ENCODE data around the gene CD69.
A peak's percentile ranks its signal among the peaks of the same experiment; 100 is the strongest.

The CD69 gene

DNA sequence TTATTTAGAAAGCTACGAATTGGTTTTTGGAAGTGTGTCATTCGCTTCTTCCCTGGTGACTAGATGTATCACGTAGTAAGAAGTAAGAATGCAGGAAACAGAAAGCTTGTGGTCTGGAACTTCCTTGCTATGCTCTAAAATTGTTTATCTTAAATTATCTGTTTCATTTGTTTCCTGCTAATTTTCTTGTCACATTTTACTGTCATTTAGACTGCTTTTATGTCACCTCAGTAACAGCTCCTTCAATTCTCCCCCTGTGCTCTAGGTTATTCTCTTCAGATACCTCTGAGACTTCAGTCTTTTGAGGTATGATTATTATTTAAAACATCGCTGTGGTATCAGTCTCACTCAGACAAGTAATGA is 699 bp upstream of the CD69 start:
- Histone ChIP-seq H3K4me3 (peak overlapping the region; percentile 15 to 50 (median 33); a peak in 15 of 20 replicates), H3K36me3 (no peaks in the 10 kb centered on the region), H3K4me2 (peak overlapping the region; percentile 65 to 90 (median 86)), H3K27ac (peak overlapping the region in 5 of 11 experiments; percentile 1 to 59 (median 38); a peak in 7 of 22 replicates), H3K4me1 (peaks cover 55 to 72% (median 67%) of the 10 kb centered on the region in 10 experiments), H3K9me3 (replicated peaks in 1 of 11) (peaks cover 0 to 12% (median 0%) of the 10 kb centered on the region in 11 experiments; a peak in 4 of 22 replicates), H4K20me1 (no peaks in the 10 kb centered on the region), H3K9ac (peak overlapping the region in 4 of 11 experiments; percentile 17 to 44 (median 38); a peak in 7 of 22 replicates), H3K27me3 (peaks cover 34 to 45% (median 41%) of the 10 kb centered on the region in 11 experiments)
- TF ChIP-seq Cebpa-rat (IDR thresholded peaks at IDR 0.05), result no peak

DNA sequence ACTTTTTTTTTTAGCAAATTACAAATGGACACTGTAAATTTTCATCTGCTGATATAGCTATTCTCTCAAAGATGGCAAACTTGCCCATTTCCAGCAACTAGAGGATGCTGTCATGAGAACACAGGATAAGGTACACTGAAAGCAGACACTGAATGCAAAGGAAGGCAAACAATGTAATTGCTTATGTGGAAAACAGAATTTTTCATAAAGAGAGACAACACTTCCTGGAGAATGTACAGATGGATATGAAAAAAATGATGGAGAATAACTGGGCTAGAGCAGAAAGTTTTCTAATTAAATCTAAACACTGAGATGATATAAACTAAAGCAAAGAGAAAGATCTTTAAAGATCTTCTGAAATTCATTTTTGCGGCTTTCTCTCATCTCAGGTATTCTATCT is 581 bp downstream of the CD69 start:
- peaks cover 0 to 12% (median 0%) of the 10 kb centered on the region in 11 experiments; a peak in 4 of 22 replicates for H3K9me3 ChIP-seq (replicated peaks in 1 of 11)
- H4K20me1 ChIP-seq, result no peaks in the 10 kb centered on the region
- TF ChIP-seq Cebpa-rat (IDR thresholded peaks at IDR 0.05), result no peak
- H3K36me3 ChIP-seq, result peaks cover 0 to under 1% (median 0%) of the 10 kb centered on the region in 11 experiments; a peak in 1 of 22 replicates
- no peak overlapping the region for H3K27ac ChIP-seq
- peaks cover 50 to 68% (median 63%) of the 10 kb centered on the region in 10 experiments for H3K4me1 ChIP-seq
- peaks cover 34 to 51% (median 44%) of the 10 kb centered on the region in 11 experiments for H3K27me3 ChIP-seq
- peak overlapping the region in 6 of 10 experiments; percentile 4 to 52 (median 38); a peak in 9 of 20 replicates for H3K4me3 ChIP-seq
- H3K4me2 ChIP-seq, result peak overlapping the region; percentile 65 to 90 (median 86); a peak in 21 of 22 replicates
- no peak overlapping the region; a peak in 1 of 22 replicates for H3K9ac ChIP-seq

DNA sequence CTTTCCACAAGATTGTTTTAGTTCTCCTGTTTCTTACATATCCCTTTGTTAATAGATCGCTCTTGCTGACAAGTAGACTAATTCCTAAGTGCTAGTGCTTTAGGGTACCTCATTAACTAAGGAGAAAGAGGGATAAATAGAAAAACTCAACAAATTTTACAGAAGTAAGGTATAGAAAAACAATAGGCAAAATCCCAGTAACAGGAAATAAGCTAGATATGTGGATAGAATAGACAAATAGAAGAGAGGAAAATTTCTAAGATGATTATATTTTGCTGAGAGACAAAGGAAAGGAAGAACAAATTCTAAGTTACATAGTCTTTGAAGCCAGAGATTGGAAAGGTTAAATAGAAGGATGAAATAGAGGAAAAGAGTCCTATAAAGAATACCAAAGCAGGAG is 1.0 kb downstream of the CD69 start:
- H3K4me1 ChIP-seq, result peaks cover 46 to 64% (median 59%) of the 10 kb centered on the region in 10 experiments
- H3K9ac ChIP-seq, result no peak overlapping the region
- H3K27me3 ChIP-seq, result peaks cover 34 to 56% (median 48%) of the 10 kb centered on the region in 11 experiments
- peaks cover 0 to 12% (median 0%) of the 10 kb centered on the region in 11 experiments; a peak in 4 of 22 replicates for H3K9me3 ChIP-seq (replicated peaks in 1 of 11)
- no peaks in the 10 kb centered on the region for H4K20me1 ChIP-seq
- H3K36me3 ChIP-seq, result peaks cover 0 to 3% (median 0%) of the 10 kb centered on the region in 11 experiments; a peak in 1 of 22 replicates
- peak overlapping the region; percentile 65 to 90 (median 85); a peak in 19 of 22 replicates for H3K4me2 ChIP-seq
- no peak overlapping the region for H3K27ac ChIP-seq
- H3K4me3 ChIP-seq, result peak overlapping the region in 5 of 10 experiments; percentile 4 to 52 (median 34); a peak in 6 of 20 replicates
- no peak for TF ChIP-seq Cebpa-rat (IDR thresholded peaks at IDR 0.05)

DNA sequence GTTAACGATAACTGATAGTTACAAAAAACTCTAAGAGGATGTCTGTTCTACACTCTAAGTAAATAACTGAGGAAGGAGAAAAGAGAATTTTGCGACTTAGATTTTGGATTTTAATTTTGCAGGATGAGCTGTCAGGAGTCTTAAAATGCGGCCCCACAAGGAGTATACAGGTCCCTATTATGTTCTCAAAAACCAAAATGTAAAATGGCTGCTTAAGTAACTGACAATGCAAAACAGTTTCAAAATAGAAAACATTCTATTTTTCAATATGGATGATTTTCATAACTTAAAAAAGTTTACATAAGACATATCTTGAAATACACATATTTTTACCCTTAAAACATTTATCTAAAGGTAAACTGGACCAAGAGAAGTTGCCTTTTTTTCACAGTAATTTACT is 2.6 kb downstream of the CD69 start:
- no peaks in the 10 kb centered on the region for H4K20me1 ChIP-seq
- H3K4me2 ChIP-seq, result peak overlapping the region in 10 of 11 experiments; percentile 14 to 90 (median 82); a peak in 17 of 22 replicates
- no peak overlapping the region for H3K9ac ChIP-seq
- no peak overlapping the region for H3K27ac ChIP-seq
- no peak for TF ChIP-seq Cebpa-rat (IDR thresholded peaks at IDR 0.05)
- H3K36me3 ChIP-seq, result peaks cover 0 to 3% (median 0%) of the 10 kb centered on the region in 11 experiments; a peak in 1 of 22 replicates
- H3K4me3 ChIP-seq, result peak overlapping the region in 5 of 10 experiments; percentile 2 to 41 (median 24); a peak in 5 of 20 replicates
- H3K4me1 ChIP-seq, result peaks cover 32 to 48% (median 44%) of the 10 kb centered on the region in 10 experiments
- peaks cover 34 to 60% (median 50%) of the 10 kb centered on the region in 11 experiments for H3K27me3 ChIP-seq
- H3K9me3 ChIP-seq (replicated peaks in 1 of 11), result peaks cover 0 to 12% (median 0%) of the 10 kb centered on the region in 11 experiments; a peak in 4 of 22 replicates

- no peak overlapping the region for H3K9ac ChIP-seq
- H3K27ac ChIP-seq, result no peak overlapping the region
- no peak overlapping the region for H3K4me3 ChIP-seq
- no peak overlapping the region for H3K4me2 ChIP-seq
- H3K4me1 ChIP-seq, result peaks cover 26 to 44% (median 39%) of the 10 kb centered on the region in 10 experiments
- peaks cover 0 to 12% (median 0%) of the 10 kb centered on the region in 11 experiments; a peak in 4 of 22 replicates for H3K9me3 ChIP-seq (replicated peaks in 1 of 11)
- peaks cover 34 to 60% (median 50%) of the 10 kb centered on the region in 11 experiments for H3K27me3 ChIP-seq
- H3K36me3 ChIP-seq, result peaks cover 0 to 3% (median 0%) of the 10 kb centered on the region in 11 experiments; a peak in 1 of 22 replicates
- no peak for TF ChIP-seq Cebpa-rat (IDR thresholded peaks at IDR 0.05)
- no peaks in the 10 kb centered on the region for H4K20me1 ChIP-seq
These were observed 3.2 kb downstream of the CD69 start for GRCh38 chr12:9757433-9758025.

- Histone ChIP-seq H3K36me3 (peaks cover 0 to 3% (median 0%) of the 10 kb centered on the region in 11 experiments; a peak in 1 of 22 replicates), H3K27me3 (peaks cover 34 to 60% (median 49%) of the 10 kb centered on the region in 11 experiments), H3K4me1 (peaks cover 18 to 38% (median 32%) of the 10 kb centered on the region in 10 experiments), H3K27ac (no peak overlapping the region), H3K9ac (no peak overlapping the region), H3K4me3 (no peak overlapping the region), H4K20me1 (no peaks in the 10 kb centered on the region), H3K4me2 (no peak overlapping the region), H3K9me3 (replicated peaks in 1 of 11) (peaks cover 0 to 12% (median 0%) of the 10 kb centered on the region in 11 experiments; a peak in 4 of 22 replicates)
- TF ChIP-seq Cebpa-rat (IDR thresholded peaks at IDR 0.05), result no peak
These were observed 4.0 kb downstream of the CD69 start for GRCh38 chr12:9756706-9757105.

GRCh38 chr12:9756170-9756569 is 4.5 kb downstream of the CD69 start:
- Histone ChIP-seq H3K4me3 (no peak overlapping the region), H3K27me3 (peaks cover 34 to 60% (median 49%) of the 10 kb centered on the region in 11 experiments), H4K20me1 (no peaks in the 10 kb centered on the region), H3K4me2 (no peak overlapping the region), H3K27ac (no peak overlapping the region), H3K36me3 (peaks cover 0 to 3% (median 0%) of the 10 kb centered on the region in 11 experiments; a peak in 1 of 22 replicates), H3K9me3 (replicated peaks in 1 of 11) (peaks cover 0 to 12% (median 0%) of the 10 kb centered on the region in 11 experiments; a peak in 4 of 22 replicates), H3K9ac (no peak overlapping the region), H3K4me1 (peaks cover 13 to 32% (median 26%) of the 10 kb centered on the region in 10 experiments)
- TF ChIP-seq Cebpa-rat (IDR thresholded peaks at IDR 0.05), result no peak

GRCh38 chr12:9755567-9755966 is 5.1 kb downstream of the CD69 start:
- H3K36me3 ChIP-seq, result peaks cover 0 to 3% (median 0%) of the 10 kb centered on the region in 11 experiments; a peak in 1 of 22 replicates
- peaks cover 34 to 57% (median 49%) of the 10 kb centered on the region in 11 experiments for H3K27me3 ChIP-seq
- H3K4me3 ChIP-seq, result no peak overlapping the region
- no peak overlapping the region for H3K9ac ChIP-seq
- H3K9me3 ChIP-seq (replicated peaks in 1 of 11), result peaks cover 0 to 12% (median 0%) of the 10 kb centered on the region in 11 experiments; a peak in 4 of 22 replicates
- peaks cover 7 to 28% (median 20%) of the 10 kb centered on the region in 10 experiments for H3K4me1 ChIP-seq
- H4K20me1 ChIP-seq, result no peaks in the 10 kb centered on the region
- no peak for TF ChIP-seq Cebpa-rat (IDR thresholded peaks at IDR 0.05)
- no peak overlapping the region for H3K4me2 ChIP-seq
- no peak overlapping the region for H3K27ac ChIP-seq

DNA sequence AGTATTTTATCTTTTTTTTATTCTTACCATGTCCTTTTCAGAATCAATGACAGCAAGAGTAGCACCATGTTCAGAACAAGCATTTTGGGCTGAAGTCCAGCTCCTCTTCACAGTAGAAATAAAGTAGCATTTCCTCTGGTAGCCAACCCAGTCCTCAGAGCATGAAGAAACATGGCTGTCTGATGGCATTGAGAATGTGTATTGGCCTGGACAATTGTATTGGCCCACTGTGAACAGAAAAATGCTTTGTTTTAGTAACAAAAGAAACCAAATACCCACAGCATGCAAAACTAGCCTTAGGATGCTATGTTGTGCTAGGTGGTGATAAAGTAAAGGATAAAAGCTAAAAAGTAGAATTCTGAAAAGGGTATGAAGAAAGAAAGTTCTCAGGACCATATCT is 5.7 kb downstream of the CD69 start:
- peaks cover 0 to 3% (median 0%) of the 10 kb centered on the region in 11 experiments; a peak in 1 of 22 replicates for H3K36me3 ChIP-seq
- no peak overlapping the region for H3K27ac ChIP-seq
- no peak overlapping the region for H3K4me2 ChIP-seq
- TF ChIP-seq Cebpa-rat (IDR thresholded peaks at IDR 0.05), result no peak
- H3K9ac ChIP-seq, result no peak overlapping the region
- H3K4me1 ChIP-seq, result peaks cover 1 to 26% (median 15%) of the 10 kb centered on the region in 10 experiments; a peak in 19 of 20 replicates
- H3K4me3 ChIP-seq, result no peak overlapping the region
- H4K20me1 ChIP-seq, result no peaks in the 10 kb centered on the region
- peaks cover 30 to 51% (median 44%) of the 10 kb centered on the region in 11 experiments for H3K27me3 ChIP-seq
- peaks cover 0 to 12% (median 0%) of the 10 kb centered on the region in 11 experiments; a peak in 4 of 22 replicates for H3K9me3 ChIP-seq (replicated peaks in 1 of 11)
